ENCODE results near the gene PSMG3. TPM values are rescaled to one million over a fixed set of nuclear protein-coding genes. Genes with fewer than 3 reads are reported as not detected.

Gene PSMG3
- total and polyA plus RNA-seq, 2 of the 8 experiments (the other 6 are each of a cell fraction or from before 2014, with no cell fraction given) = 30.2 to 62.0 TPM

DNA sequence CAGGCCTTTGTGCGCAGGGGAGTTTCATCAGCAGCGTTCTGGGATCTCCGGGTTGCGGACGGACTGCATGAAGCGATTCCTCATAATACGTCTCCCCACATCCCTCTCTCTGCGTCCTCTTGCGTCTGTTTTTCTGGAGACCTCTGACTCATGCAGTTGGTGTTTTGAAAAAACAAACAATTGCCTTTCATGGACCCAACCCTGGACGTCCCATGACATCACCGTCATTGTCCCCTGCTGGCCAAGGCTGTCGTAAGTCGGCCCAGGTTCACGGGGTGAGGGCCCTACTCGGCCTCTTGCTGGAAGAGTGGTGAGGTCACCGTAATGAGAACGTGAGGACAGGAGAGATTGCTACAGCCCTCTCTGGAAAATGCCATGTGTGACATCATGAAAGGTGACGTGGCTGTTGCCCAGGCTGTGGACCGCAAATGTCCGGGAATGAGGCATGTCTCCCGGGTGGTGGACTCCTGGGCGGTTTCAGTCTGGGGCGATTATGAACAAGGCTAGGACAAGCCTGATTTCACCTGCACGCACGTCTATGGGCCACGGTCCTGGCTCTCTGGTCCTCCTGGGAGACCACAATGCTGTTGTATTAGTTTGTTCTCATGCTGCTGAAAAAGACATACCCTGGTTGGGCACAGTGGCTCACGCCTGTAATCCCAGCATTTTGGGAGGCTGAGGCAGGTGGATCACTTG is 49.1 kb downstream of the PSMG3 start:
- Histone ChIP-seq H2BK15ac (ENCODE audit: low read length) (no peak overlapping the region), H2AK5ac (ENCODE audit: low read depth, low read length) (no peak overlapping the region), H3K4ac (replicated peaks; ENCODE audit: insufficient read length, low read depth, low read length) (no peak overlapping the region), H3K36me3 (ENCODE audit: control insufficient read depth in 2 of 4, insufficient read depth in 4 of 4, low read length in 3 of 4) (no peaks in the 10 kb centered on the region), H3K79me1 (ENCODE audit: low read depth, low read length) (no peaks in the 10 kb centered on the region), H3K79me2 (ENCODE audit: control insufficient read depth in 1 of 2, insufficient read depth in 2 of 2, low read length in 2 of 2) (no peaks in the 10 kb centered on the region), H2AFZ (ENCODE audit: low read length) (no peak overlapping the region), H3K4me3 (ENCODE audit: extremely low read depth in 1 of 4, insufficient read depth in 2 of 4, low read depth in 3 of 4, low read length in 4 of 4) (no peak overlapping the region), H4K5ac (ENCODE audit: insufficient read length, low read depth, low read length) (no peak overlapping the region), H3K23ac (ENCODE audit: insufficient read length) (no peak overlapping the region), H4K91ac (replicated peaks; ENCODE audit: insufficient read length, low read length) (no peak overlapping the region), H3K9me3 (ENCODE audit: insufficient read depth in 2 of 2, low read depth in 1 of 2, low read length in 1 of 2) (no peaks in the 10 kb centered on the region), H4K8ac (ENCODE audit: extremely low read depth, insufficient read depth, low read length) (no peak overlapping the region), H3K4me2 (ENCODE audit: insufficient read depth in 1 of 2, low read depth in 2 of 2, low read length in 2 of 2) (no peak overlapping the region), H4K20me1 (replicated peaks in 1 of 2; ENCODE audit: control insufficient read depth in 1 of 2, insufficient read depth in 2 of 2, low read length in 2 of 2) (no peaks in the 10 kb centered on the region), H3K23me2 (ENCODE audit: low read depth, low read length) (no peaks in the 10 kb centered on the region), H2BK12ac (ENCODE audit: low read depth, low read length) (peak overlapping the region; percentile 27; the same call in 1 of the 2 replicates), H2BK20ac (ENCODE audit: low read length) (no peak overlapping the region), H2BK5ac (ENCODE audit: low read depth, low read length) (no peak overlapping the region), H3K4me1 (replicated peaks in 1 of 4; ENCODE audit: control insufficient read depth in 3 of 4, insufficient read depth in 4 of 4, low read length in 3 of 4) (peaks cover 0 to 11% (median 3%) of the 10 kb centered on the region in 4 experiments; a peak in 4 of 7 replicates), H3K14ac (ENCODE audit: insufficient read length) (no peak overlapping the region), H3K27me3 (replicated peaks in 1 of 4; ENCODE audit: control insufficient read depth in 3 of 4, extremely low read depth in 1 of 4, insufficient read depth in 3 of 4, low read length in 3 of 4) (no peaks in the 10 kb centered on the region), H3K27ac (ENCODE audit: low read depth, low read length) (no peak overlapping the region), H3K18ac (ENCODE audit: extremely low read depth, low read length) (no peak overlapping the region), H3K56ac (replicated peaks; ENCODE audit: insufficient read length, low read depth, low read length) (no peak overlapping the region), H3K9ac (replicated peaks in 1 of 4; ENCODE audit: extremely low read depth in 1 of 4, low read depth in 3 of 4, low read length in 3 of 4) (no peak overlapping the region; a peak in 1 of 7 replicates), H2BK120ac (replicated peaks; ENCODE audit: low read depth, low read length) (no peak overlapping the region)
- FAIRE-seq (no peak), DNase-seq (ENCODE audit: low read depth in 1 of 2, low spot score in 2 of 2) (no peak)
- ChIA-PET CTCF (ENCODE audit: partially characterized antibody) (no interaction called here), POLR2A (ENCODE audit: partially characterized antibody) (no interaction called here)
- WGBS, 2 experiments (ENCODE audit: extremely low coverage in 1 of 2, insufficient coverage in 1 of 2, insufficient read length in 1 of 2, insufficient replicate concordance in 2 of 2, low coverage in 1 of 2, low lambda C conversion rate in 2 of 2, missing lambda C conversion rate in 1 of 2) = 85% methylated on average over 27 of the region's 27 CpGs; no CpG with 5 or more reads in 1 of the 2 experiments
- TF ChIP-seq HDAC6 (IDR thresholded peaks at IDR 0.05; ENCODE audit: low read depth, low read length) (no peak), BCL11A (IDR thresholded peaks at IDR 0.05; ENCODE audit: low read depth in 2 of 2, low read length in 2 of 2) (no peak), NRF1 (IDR thresholded peaks at IDR 0.05; ENCODE audit: low read depth, low read length) (no peak), TEAD4 (IDR thresholded peaks at IDR 0.05; ENCODE audit: low read depth, low read length) (no peak), CHD2 (IDR thresholded peaks at IDR 0.05; ENCODE audit: low read length) (no peak), POLR2A (IDR thresholded peaks at IDR 0.05; ENCODE audit: control extremely low read depth in 1 of 2, low read depth in 2 of 2, low read length in 2 of 2) (no peak), CREB1 (IDR thresholded peaks at IDR 0.05) (no peak), RAD21 (IDR thresholded peaks at IDR 0.05 in 1 of 2, conservative IDR thresholded peaks at IDR 0.05 in 1 of 2; ENCODE audit: low read depth in 2 of 2, low read length in 2 of 2) (no peak), POLR2AphosphoS5 (IDR thresholded peaks at IDR 0.05; ENCODE audit: low read depth, low read length) (no peak)
- TF ChIP-seq, protein P1, sequence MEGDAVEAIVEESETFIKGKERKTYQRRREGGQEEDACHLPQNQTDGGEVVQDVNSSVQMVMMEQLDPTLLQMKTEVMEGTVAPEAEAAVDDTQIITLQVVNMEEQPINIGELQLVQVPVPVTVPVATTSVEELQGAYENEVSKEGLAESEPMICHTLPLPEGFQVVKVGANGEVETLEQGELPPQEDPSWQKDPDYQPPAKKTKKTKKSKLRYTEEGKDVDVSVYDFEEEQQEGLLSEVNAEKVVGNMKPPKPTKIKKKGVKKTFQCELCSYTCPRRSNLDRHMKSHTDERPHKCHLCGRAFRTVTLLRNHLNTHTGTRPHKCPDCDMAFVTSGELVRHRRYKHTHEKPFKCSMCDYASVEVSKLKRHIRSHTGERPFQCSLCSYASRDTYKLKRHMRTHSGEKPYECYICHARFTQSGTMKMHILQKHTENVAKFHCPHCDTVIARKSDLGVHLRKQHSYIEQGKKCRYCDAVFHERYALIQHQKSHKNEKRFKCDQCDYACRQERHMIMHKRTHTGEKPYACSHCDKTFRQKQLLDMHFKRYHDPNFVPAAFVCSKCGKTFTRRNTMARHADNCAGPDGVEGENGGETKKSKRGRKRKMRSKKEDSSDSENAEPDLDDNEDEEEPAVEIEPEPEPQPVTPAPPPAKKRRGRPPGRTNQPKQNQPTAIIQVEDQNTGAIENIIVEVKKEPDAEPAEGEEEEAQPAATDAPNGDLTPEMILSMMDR (IDR thresholded peaks at IDR 0.05; ENCODE audit: control extremely low read depth in 1 of 3, insufficient read depth in 1 of 3, low read depth in 1 of 3, low read length in 3 of 3) = no peak
- TF ChIP-seq, protein P2, sequence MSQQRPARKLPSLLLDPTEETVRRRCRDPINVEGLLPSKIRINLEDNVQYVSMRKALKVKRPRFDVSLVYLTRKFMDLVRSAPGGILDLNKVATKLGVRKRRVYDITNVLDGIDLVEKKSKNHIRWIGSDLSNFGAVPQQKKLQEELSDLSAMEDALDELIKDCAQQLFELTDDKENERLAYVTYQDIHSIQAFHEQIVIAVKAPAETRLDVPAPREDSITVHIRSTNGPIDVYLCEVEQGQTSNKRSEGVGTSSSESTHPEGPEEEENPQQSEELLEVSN (IDR thresholded peaks at IDR 0.05) = no peak
